ENCODE data around the gene DCLK1. TPM values are rescaled to one million over a fixed set of nuclear protein-coding genes. Genes with fewer than 3 reads are reported as not detected.

DCLK1 gene
- total and polyA plus RNA-seq, 10 of the 15 experiments (the other 5 are each of a cell fraction or from before 2014, with no cell fraction given) = not detected

DNA sequence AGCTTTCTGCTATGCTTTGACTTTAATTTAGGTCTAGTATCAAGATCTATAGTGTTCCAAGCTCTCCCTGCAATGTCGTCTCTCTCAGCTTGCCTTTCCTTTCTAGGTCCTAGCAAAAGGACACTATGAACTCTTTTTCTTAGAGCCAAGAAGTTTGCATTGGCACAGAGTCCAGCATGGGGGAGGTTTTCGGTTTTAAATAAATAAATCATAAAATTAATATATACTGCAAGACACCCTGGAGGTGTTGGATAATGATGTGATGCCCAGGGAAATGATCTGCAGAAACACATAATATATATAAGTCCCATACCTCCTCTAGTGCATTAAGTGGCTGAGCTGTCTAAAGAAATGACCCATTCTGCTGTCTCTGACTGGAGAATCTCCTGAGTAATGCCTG is 338.3 kb downstream of the DCLK1 start (continued):
- TF ChIP-seq, protein P1, sequence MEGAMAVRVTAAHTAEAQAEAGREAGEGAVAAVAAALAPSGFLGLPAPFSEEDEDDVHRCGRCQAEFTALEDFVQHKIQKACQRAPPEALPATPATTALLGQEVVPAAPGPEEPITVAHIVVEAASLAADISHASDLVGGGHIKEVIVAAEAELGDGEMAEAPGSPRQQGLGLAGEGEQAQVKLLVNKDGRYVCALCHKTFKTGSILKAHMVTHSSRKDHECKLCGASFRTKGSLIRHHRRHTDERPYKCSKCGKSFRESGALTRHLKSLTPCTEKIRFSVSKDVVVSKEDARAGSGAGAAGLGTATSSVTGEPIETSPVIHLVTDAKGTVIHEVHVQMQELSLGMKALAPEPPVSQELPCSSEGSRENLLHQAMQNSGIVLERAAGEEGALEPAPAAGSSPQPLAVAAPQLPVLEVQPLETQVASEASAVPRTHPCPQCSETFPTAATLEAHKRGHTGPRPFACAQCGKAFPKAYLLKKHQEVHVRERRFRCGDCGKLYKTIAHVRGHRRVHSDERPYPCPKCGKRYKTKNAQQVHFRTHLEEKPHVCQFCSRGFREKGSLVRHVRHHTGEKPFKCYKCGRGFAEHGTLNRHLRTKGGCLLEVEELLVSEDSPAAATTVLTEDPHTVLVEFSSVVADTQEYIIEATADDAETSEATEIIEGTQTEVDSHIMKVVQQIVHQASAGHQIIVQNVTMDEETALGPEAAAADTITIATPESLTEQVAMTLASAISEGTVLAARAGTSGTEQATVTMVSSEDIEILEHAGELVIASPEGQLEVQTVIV (IDR thresholded peaks at IDR 0.05; ENCODE audit: borderline replicate concordance, partially characterized antibody) = no peak
- TF ChIP-seq MTA3 (IDR thresholded peaks at IDR 0.05; ENCODE audit: borderline replicate concordance, low read length) (no peak), IKZF1 (conservative IDR thresholded peaks at IDR 0.05) (no peak), BHLHE40 (IDR thresholded peaks at IDR 0.05; ENCODE audit: borderline replicate concordance in 1 of 2, low read depth in 2 of 2, low read length in 1 of 2) (no peak)
- TF ChIP-seq, protein P2, sequence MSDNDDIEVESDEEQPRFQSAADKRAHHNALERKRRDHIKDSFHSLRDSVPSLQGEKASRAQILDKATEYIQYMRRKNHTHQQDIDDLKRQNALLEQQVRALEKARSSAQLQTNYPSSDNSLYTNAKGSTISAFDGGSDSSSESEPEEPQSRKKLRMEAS (IDR thresholded peaks at IDR 0.05; ENCODE audit: low read depth, low read length) = no peak

DNA sequence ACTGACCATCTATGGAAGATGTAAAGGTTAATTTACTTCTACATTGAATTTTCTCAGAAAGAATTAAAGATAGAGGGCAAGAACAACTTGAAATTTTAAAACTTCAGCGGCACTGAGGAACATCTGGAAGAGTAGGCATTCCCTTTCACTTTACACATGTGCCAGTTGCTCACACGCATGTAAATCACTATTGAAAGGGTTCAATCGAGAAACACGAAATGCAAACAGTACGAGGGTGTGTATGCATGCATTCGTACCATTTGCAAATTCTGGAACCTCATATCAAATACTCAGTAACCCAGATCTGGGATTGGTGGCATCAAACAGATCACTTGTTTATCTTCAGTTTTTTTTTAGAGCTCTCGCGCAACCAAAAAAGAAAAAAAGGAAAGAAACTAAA is 339.2 kb downstream of the DCLK1 start:
- ChIA-PET RAD21 (ENCODE audit: unreplicated experiment) (interaction anchor here (1.1 to 1.6 kb wide), 2 partner anchors 68 to 161 kb away, joined by 3 to 4 read pairs; no protein-coding TSS in a partner anchor), SMC1A (ENCODE audit: uncharacterized antibody, unreplicated experiment) (interaction anchor here (1.0 to 1.5 kb wide), 2 partner anchors 26 to 157 kb away, joined by 3 read pairs; no protein-coding TSS in a partner anchor), POLR2A (no interaction called here), CTCF (interaction anchor here (0.7 to 1.2 kb wide), 2 partner anchors 26 to 69 kb away, joined by 4 to 6 read pairs; no protein-coding TSS in a partner anchor)
- H3K27me3 ChIP-seq (replicated peaks in 1 of 2; ENCODE audit: control insufficient read depth in 2 of 2, insufficient read depth in 2 of 2, low read length in 1 of 2) = no peaks in the 10 kb centered on the region
- DNase-seq (ENCODE audit: low read depth, low spot score) (no peak), ATAC-seq (no peak), FAIRE-seq (no peak)
- H3K4me1 ChIP-seq (ENCODE audit: control insufficient read depth, insufficient read depth, low read length) = no peaks in the 10 kb centered on the region
- H3K27ac ChIP-seq (ENCODE audit: control insufficient read depth, insufficient read depth) = no peak overlapping the region
- intact Hi-C loops (cut with micrococcal nuclease; ENCODE audit: unreplicated experiment) = no loop called here
- H3K79me2 ChIP-seq (ENCODE audit: control insufficient read depth, insufficient read depth, low read length) = no peaks in the 10 kb centered on the region
- no peaks in the 10 kb centered on the region for H4K20me1 ChIP-seq (ENCODE audit: control insufficient read depth, insufficient read depth)
- no peak overlapping the region for H2AFZ ChIP-seq (ENCODE audit: control insufficient read depth, low read depth, low read length)
- no TSS peak for BruUV-seq (replicated peaks)
- no peak overlapping the region for H3K4me3 ChIP-seq
- no peak overlapping the region for H3K4me2 ChIP-seq (ENCODE audit: control insufficient read depth, insufficient read depth)
- WGBS (ENCODE audit: insufficient coverage, insufficient replicate concordance, low lambda C conversion rate, missing lambda C conversion rate) = 37% methylated on average over 8 of the region's 8 CpGs
- no peaks in the 10 kb centered on the region for H3K9me3 ChIP-seq (replicated peaks; ENCODE audit: control insufficient read depth, insufficient read depth, low read length)
- in situ Hi-C loops (cut with MboI) = no loop called here
- no peaks in the 10 kb centered on the region for H3K36me3 ChIP-seq (ENCODE audit: control insufficient read depth in 2 of 2, insufficient read depth in 2 of 2, low read length in 1 of 2)
- H3K9ac ChIP-seq (ENCODE audit: control insufficient read depth, insufficient read depth, low read length) = no peak overlapping the region
- TF ChIP-seq RCOR1 (conservative IDR thresholded peaks at IDR 0.05; ENCODE audit: low read depth, low read length) (no peak), TBL1XR1 (IDR thresholded peaks at IDR 0.05; ENCODE audit: low read depth, low read length) (no peak), PAX5 (IDR thresholded peaks at IDR 0.05; ENCODE audit: borderline replicate concordance, low read depth, low read length) (no peak), MXI1 (IDR thresholded peaks at IDR 0.05; ENCODE audit: low read depth, low read length) (no peak), SP1 (IDR thresholded peaks at IDR 0.05; ENCODE audit: low read depth, low read length) (no peak), BACH1 (IDR thresholded peaks at IDR 0.05; ENCODE audit: borderline replicate concordance) (no peak), BHLHE40 (IDR thresholded peaks at IDR 0.05; ENCODE audit: borderline replicate concordance in 1 of 2, low read depth in 2 of 2, low read length in 1 of 2) (no peak), NFXL1 (IDR thresholded peaks at IDR 0.05; ENCODE audit: borderline replicate concordance) (no peak), STAT1 (conservative IDR thresholded peaks at IDR 0.05) (no peak)
- TF ChIP-seq, protein P3, sequence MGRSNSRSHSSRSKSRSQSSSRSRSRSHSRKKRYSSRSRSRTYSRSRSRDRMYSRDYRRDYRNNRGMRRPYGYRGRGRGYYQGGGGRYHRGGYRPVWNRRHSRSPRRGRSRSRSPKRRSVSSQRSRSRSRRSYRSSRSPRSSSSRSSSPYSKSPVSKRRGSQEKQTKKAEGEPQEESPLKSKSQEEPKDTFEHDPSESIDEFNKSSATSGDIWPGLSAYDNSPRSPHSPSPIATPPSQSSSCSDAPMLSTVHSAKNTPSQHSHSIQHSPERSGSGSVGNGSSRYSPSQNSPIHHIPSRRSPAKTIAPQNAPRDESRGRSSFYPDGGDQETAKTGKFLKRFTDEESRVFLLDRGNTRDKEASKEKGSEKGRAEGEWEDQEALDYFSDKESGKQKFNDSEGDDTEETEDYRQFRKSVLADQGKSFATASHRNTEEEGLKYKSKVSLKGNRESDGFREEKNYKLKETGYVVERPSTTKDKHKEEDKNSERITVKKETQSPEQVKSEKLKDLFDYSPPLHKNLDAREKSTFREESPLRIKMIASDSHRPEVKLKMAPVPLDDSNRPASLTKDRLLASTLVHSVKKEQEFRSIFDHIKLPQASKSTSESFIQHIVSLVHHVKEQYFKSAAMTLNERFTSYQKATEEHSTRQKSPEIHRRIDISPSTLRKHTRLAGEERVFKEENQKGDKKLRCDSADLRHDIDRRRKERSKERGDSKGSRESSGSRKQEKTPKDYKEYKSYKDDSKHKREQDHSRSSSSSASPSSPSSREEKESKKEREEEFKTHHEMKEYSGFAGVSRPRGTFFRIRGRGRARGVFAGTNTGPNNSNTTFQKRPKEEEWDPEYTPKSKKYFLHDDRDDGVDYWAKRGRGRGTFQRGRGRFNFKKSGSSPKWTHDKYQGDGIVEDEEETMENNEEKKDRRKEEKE (IDR thresholded peaks at IDR 0.05) = no peak
- TF ChIP-seq, protein P4, sequence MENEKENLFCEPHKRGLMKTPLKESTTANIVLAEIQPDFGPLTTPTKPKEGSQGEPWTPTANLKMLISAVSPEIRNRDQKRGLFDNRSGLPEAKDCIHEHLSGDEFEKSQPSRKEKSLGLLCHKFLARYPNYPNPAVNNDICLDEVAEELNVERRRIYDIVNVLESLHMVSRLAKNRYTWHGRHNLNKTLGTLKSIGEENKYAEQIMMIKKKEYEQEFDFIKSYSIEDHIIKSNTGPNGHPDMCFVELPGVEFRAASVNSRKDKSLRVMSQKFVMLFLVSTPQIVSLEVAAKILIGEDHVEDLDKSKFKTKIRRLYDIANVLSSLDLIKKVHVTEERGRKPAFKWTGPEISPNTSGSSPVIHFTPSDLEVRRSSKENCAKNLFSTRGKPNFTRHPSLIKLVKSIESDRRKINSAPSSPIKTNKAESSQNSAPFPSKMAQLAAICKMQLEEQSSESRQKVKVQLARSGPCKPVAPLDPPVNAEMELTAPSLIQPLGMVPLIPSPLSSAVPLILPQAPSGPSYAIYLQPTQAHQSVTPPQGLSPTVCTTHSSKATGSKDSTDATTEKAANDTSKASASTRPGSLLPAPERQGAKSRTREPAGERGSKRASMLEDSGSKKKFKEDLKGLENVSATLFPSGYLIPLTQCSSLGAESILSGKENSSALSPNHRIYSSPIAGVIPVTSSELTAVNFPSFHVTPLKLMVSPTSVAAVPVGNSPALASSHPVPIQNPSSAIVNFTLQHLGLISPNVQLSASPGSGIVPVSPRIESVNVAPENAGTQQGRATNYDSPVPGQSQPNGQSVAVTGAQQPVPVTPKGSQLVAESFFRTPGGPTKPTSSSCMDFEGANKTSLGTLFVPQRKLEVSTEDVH (IDR thresholded peaks at IDR 0.05; ENCODE audit: low read depth, partially characterized antibody) = no peak
